GM12891 (cell line): Measurements from ENCODE around the gene RBFOX2.

Experiments used
- PAX5 ChIP-seq: IDR thresholded peaks from 2 replicates; pipeline ENCODE4 v1.6.1; 2011; ENCODE audit warnings: low read length, moderate library complexity, mild to moderate bottlenecking; ENCODE audit not compliant: insufficient read depth, severe bottlenecking
- POLR2A ChIP-seq: IDR thresholded peaks from 2 replicates; pipeline ENCODE4 v1.6.1; 2011; ENCODE audit warnings: low read depth, low read length, control low read depth
- POLR2AphosphoS5 ChIP-seq: IDR thresholded peaks from 2 replicates; pipeline ENCODE4 v1.6.1; 2011; ENCODE audit warnings: low read depth, low read length, control low read depth
- TAF1 ChIP-seq: IDR thresholded peaks from 2 replicates; pipeline ENCODE4 v1.6.1; 2011; ENCODE audit warnings: low read depth, low read length, control low read depth

GRCh38 chr22:36015811-36016529, 12.7 kb downstream of the RBFOX2 start:
- no peak for TF ChIP-seq POLR2A
- no peak for TF ChIP-seq POLR2AphosphoS5
- no peak for TF ChIP-seq PAX5
- TF ChIP-seq TAF1, result no peak
